ENCODE data around the gene ZNF222. TPM values are rescaled to one million over a fixed set of nuclear protein-coding genes. Genes with fewer than 3 reads are reported as not detected.

ZNF222 gene
- total RNA-seq, 1 experiment from 2014 or later, result 3.4 TPM

- TF ChIP-seq, protein P1, sequence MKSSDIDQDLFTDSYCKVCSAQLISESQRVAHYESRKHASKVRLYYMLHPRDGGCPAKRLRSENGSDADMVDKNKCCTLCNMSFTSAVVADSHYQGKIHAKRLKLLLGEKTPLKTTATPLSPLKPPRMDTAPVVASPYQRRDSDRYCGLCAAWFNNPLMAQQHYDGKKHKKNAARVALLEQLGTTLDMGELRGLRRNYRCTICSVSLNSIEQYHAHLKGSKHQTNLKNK (CRISPR knock-in tag; IDR thresholded peaks at IDR 0.05), result no peak
Measured at GRCh38 chr19:44026622-44027021, 1.4 kb downstream of the ZNF222 start (continued).

- Mint-ChIP-seq H3K4me3 (no peak overlapping the region), H3K36me3 (peaks cover 90% of the 10 kb centered on the region), H3K27ac (no peak overlapping the region), H3K4me1 (no peaks in the 10 kb centered on the region), H3K9me3 (peaks cover 91% of the 10 kb centered on the region), H3K27me3 (ENCODE audit: low read depth) (peaks cover 11% of the 10 kb centered on the region)
- DNase-seq (ENCODE audit: low spot score) (no peak), ATAC-seq (no peak)
- ChIA-PET POLR2A (no interaction called here), CTCF (no interaction called here)
- TF ChIP-seq ZNF138 (CRISPR knock-in tag; conservative IDR thresholded peaks at IDR 0.05) (no peak), ZNF263 (CRISPR knock-in tag; IDR thresholded peaks at IDR 0.05; ENCODE audit: low read depth) (no peak), TEAD1 (CRISPR knock-in tag; IDR thresholded peaks at IDR 0.05) (no peak), CREM (CRISPR knock-in tag; IDR thresholded peaks at IDR 0.05) (no peak), CTCF (IDR thresholded peaks at IDR 0.05) (no peak), OVOL2 (CRISPR knock-in tag; IDR thresholded peaks at IDR 0.05; ENCODE audit: borderline replicate concordance) (no peak), FOXK1 (CRISPR knock-in tag; IDR thresholded peaks at IDR 0.05) (no peak), MXD4 (CRISPR knock-in tag; IDR thresholded peaks at IDR 0.05; ENCODE audit: borderline replicate concordance) (no peak), ZNF121 (CRISPR knock-in tag; IDR thresholded peaks at IDR 0.05) (no peak), ZNF281 (CRISPR knock-in tag; IDR thresholded peaks at IDR 0.05) (no peak), ZNF396 (CRISPR knock-in tag; IDR thresholded peaks at IDR 0.05; ENCODE audit: borderline replicate concordance) (no peak), KAT7 (CRISPR knock-in tag; IDR thresholded peaks at IDR 0.05; ENCODE audit: borderline replicate concordance) (no peak), FOXP1 (CRISPR knock-in tag; IDR thresholded peaks at IDR 0.05; ENCODE audit: borderline replicate concordance) (no peak), ZNF219 (CRISPR knock-in tag; IDR thresholded peaks at IDR 0.05; ENCODE audit: borderline replicate concordance) (no peak)
- TF ChIP-seq, protein P2, sequence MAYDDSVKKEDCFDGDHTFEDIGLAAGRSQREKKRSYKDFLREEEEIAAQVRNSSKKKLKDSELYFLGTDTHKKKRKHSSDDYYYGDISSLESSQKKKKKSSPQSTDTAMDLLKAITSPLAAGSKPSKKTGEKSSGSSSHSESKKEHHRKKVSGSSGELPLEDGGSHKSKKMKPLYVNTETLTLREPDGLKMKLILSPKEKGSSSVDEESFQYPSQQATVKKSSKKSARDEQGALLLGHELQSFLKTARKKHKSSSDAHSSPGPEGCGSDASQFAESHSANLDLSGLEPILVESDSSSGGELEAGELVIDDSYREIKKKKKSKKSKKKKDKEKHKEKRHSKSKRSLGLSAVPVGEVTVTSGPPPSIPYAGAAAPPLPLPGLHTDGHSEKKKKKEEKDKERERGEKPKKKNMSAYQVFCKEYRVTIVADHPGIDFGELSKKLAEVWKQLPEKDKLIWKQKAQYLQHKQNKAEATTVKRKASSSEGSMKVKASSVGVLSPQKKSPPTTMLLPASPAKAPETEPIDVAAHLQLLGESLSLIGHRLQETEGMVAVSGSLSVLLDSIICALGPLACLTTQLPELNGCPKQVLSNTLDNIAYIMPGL (CRISPR knock-in tag; IDR thresholded peaks at IDR 0.05), result no peak
- TF ChIP-seq, protein P3, sequence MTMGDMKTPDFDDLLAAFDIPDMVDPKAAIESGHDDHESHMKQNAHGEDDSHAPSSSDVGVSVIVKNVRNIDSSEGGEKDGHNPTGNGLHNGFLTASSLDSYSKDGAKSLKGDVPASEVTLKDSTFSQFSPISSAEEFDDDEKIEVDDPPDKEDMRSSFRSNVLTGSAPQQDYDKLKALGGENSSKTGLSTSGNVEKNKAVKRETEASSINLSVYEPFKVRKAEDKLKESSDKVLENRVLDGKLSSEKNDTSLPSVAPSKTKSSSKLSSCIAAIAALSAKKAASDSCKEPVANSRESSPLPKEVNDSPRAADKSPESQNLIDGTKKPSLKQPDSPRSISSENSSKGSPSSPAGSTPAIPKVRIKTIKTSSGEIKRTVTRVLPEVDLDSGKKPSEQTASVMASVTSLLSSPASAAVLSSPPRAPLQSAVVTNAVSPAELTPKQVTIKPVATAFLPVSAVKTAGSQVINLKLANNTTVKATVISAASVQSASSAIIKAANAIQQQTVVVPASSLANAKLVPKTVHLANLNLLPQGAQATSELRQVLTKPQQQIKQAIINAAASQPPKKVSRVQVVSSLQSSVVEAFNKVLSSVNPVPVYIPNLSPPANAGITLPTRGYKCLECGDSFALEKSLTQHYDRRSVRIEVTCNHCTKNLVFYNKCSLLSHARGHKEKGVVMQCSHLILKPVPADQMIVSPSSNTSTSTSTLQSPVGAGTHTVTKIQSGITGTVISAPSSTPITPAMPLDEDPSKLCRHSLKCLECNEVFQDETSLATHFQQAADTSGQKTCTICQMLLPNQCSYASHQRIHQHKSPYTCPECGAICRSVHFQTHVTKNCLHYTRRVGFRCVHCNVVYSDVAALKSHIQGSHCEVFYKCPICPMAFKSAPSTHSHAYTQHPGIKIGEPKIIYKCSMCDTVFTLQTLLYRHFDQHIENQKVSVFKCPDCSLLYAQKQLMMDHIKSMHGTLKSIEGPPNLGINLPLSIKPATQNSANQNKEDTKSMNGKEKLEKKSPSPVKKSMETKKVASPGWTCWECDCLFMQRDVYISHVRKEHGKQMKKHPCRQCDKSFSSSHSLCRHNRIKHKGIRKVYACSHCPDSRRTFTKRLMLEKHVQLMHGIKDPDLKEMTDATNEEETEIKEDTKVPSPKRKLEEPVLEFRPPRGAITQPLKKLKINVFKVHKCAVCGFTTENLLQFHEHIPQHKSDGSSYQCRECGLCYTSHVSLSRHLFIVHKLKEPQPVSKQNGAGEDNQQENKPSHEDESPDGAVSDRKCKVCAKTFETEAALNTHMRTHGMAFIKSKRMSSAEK (CRISPR knock-in tag; IDR thresholded peaks at IDR 0.05; ENCODE audit: borderline replicate concordance), result no peak
Measured at GRCh38 chr19:44032001-44032610, 6.9 kb downstream of the ZNF222 start.

Measured in WTC11 (cell line).